Measurements from ENCODE around the gene PPP1R15B.

The PPP1R15B gene

GRCh38 chr1:204411451-204412204 lies at the start of gene PPP1R15B:
PPP1R15B (minus strand) TSS chr1:204411817; CDS start chr1:204411411, 406 bp downstream.
- in situ Hi-C loops (cut with HindIII; ENCODE audit: low sequenced_read_pairs) = no loop called here

GRCh38 chr1:204460346-204460745 lies 48.7 kb upstream of the PPP1R15B start:
- in situ Hi-C loops (cut with HindIII; ENCODE audit: low sequenced_read_pairs) = no loop called here

GRCh38 chr1:204459706-204460105 lies 48.1 kb upstream of the PPP1R15B start:
- in situ Hi-C loops (cut with HindIII; ENCODE audit: low sequenced_read_pairs) = no loop called here

- in situ Hi-C loops (cut with HindIII; ENCODE audit: low sequenced_read_pairs) = no loop called here
These were observed 46.0 kb upstream of the PPP1R15B start for GRCh38 chr1:204457666-204458065.

GRCh38 chr1:204456826-204457442 lies 45.3 kb upstream of the PPP1R15B start:
- in situ Hi-C loops (cut with HindIII; ENCODE audit: low sequenced_read_pairs) = no loop called here

- in situ Hi-C loops (cut with HindIII; ENCODE audit: low sequenced_read_pairs) = no loop called here
These were observed 44.2 kb upstream of the PPP1R15B start for GRCh38 chr1:204455831-204456145.

- in situ Hi-C loops (cut with HindIII; ENCODE audit: low sequenced_read_pairs) = no loop called here
These were observed 43.6 kb upstream of the PPP1R15B start for GRCh38 chr1:204455063-204455830.

GRCh38 chr1:204454476-204454875 lies 42.9 kb upstream of the PPP1R15B start:
- in situ Hi-C loops (cut with HindIII; ENCODE audit: low sequenced_read_pairs) = no loop called here

- in situ Hi-C loops (cut with HindIII; ENCODE audit: low sequenced_read_pairs) = no loop called here
These were observed 41.6 kb upstream of the PPP1R15B start for GRCh38 chr1:204453141-204453772.

GRCh38 chr1:204451352-204452124 lies 39.9 kb upstream of the PPP1R15B start:
- in situ Hi-C loops (cut with HindIII; ENCODE audit: low sequenced_read_pairs) = no loop called here

GRCh38 chr1:204450461-204451257 lies 39.0 kb upstream of the PPP1R15B start:
- in situ Hi-C loops (cut with HindIII; ENCODE audit: low sequenced_read_pairs) = no loop called here

GRCh38 chr1:204449678-204450280 lies 38.2 kb upstream of the PPP1R15B start:
- in situ Hi-C loops (cut with HindIII; ENCODE audit: low sequenced_read_pairs) = loop anchor here (10.0 kb wide), 1 partner anchor 55 kb away; no protein-coding TSS in a partner anchor

- in situ Hi-C loops (cut with HindIII; ENCODE audit: low sequenced_read_pairs) = loop anchor here (10.0 kb wide), 1 partner anchor 56 kb away; no protein-coding TSS in a partner anchor
These were observed 37.5 kb upstream of the PPP1R15B start for GRCh38 chr1:204448991-204449677.

- in situ Hi-C loops (cut with HindIII; ENCODE audit: low sequenced_read_pairs) = loop anchor here (10.0 kb wide), 1 partner anchor 56 kb away; no protein-coding TSS in a partner anchor
These were observed 36.8 kb upstream of the PPP1R15B start for GRCh38 chr1:204448344-204448964.

- in situ Hi-C loops (cut with HindIII; ENCODE audit: low sequenced_read_pairs) = loop anchor here (10.0 kb wide), 1 partner anchor 57 kb away; no protein-coding TSS in a partner anchor
These were observed 36.1 kb upstream of the PPP1R15B start for GRCh38 chr1:204447736-204448135.

- in situ Hi-C loops (cut with HindIII; ENCODE audit: low sequenced_read_pairs) = loop anchor here (10.0 kb wide), 1 partner anchor 58 kb away; no protein-coding TSS in a partner anchor
These were observed 35.6 kb upstream of the PPP1R15B start for GRCh38 chr1:204447190-204447589.

GRCh38 chr1:204446413-204447111 lies 34.9 kb upstream of the PPP1R15B start:
- in situ Hi-C loops (cut with HindIII; ENCODE audit: low sequenced_read_pairs) = loop anchor here (10.0 kb wide), 1 partner anchor 58 kb away; no protein-coding TSS in a partner anchor

Data from DLD1 (cell line).